HCT116 (cell line): ENCODE results near the gene CYBRD1. TPM values are rescaled to one million over a fixed set of nuclear protein-coding genes. Genes with fewer than 3 reads are reported as not detected.

Source experiments
- ATAC-seq: fragments of 200-7000 bp; cut with Tn5 transposase; 2 replicates; pipeline ENCODE4 v1.9.1; 2020; ENCODE audit warnings: mild to moderate bottlenecking, moderate library complexity
- BruUV-seq: library from RNA; stranded (reverse); fragments of 400-500 nt; replicated peaks from 2 replicates; lab custom pipeline; 2021; lab: Mats Ljungman, UMichigan
- CTCF ChIA-PET: fragments of 300-600 bp; sonication (Branson Sonifier 250); formaldehyde crosslinking; loops from one replicate; lab custom pipeline; 2021; ENCODE audit warnings: antibody characterized with exemption; lab: Charles Lee
- POLR2A ChIA-PET: fragments of 300-600, 350-600 bp; sonication (Branson Sonifier 250); formaldehyde crosslinking; loops from one replicate; lab custom pipeline; 2021; ENCODE audit warnings: antibody characterized with exemption; lab: Charles Lee
- RAD21 ChIA-PET, 2 experiments: fragments of 300-600 bp; sonication (Branson Sonifier 250); formaldehyde crosslinking; loops; one replicate each; lab custom pipeline; 2023; ENCODE audit warnings: low total read pairs in 2 of 2; ENCODE audit not compliant: uncharacterized antibody in 2 of 2, unreplicated experiment in 2 of 2, low non-redundant PET in 1 of 2; lab: Charles Lee
- DNase-seq: peaks from one replicate; pipeline ENCODE4 v3.0.0-alpha.2; 2010; ENCODE audit warnings: low read depth, low spot score
- H2AFZ ChIP-seq: fragments of 200-600 bp; shearing (Covaris generic), sonication (generic); 2 replicates; pipeline ENCODE4 v1.6.1; 2017; ENCODE audit warnings: low read depth, mixed run types, mixed read lengths, antibody characterized with exemption, low read length; ENCODE audit not compliant: poor library complexity, severe bottlenecking
- H3K27ac ChIP-seq: 2 replicates; pipeline ENCODE4 v1.5.1; 2012; ENCODE audit warnings: low read depth, low read length
- H3K27me3 ChIP-seq: fragments of 200-600 bp; sonication (generic); 2 replicates; pipeline ENCODE4 v1.6.1; 2016; ENCODE audit warnings: mixed run types, low read length, mixed read lengths; ENCODE audit not compliant: insufficient read depth
- H3K36me3 ChIP-seq, 2 experiments: fragments of 200-500 bp in 1 of 2; fragments of 200-600 bp in 1 of 2; sonication (Bioruptor generic) in 1 of 2; sonication (generic) in 1 of 2; 2 replicates each; pipeline versions ENCODE4 v1.5.1 to v1.6.1; 2014 to 2016; ENCODE audit warnings: low read length in 2 of 2, inconsistent platforms in 1 of 2, mixed read lengths in 1 of 2, mixed run types in 1 of 2; ENCODE audit not compliant: insufficient read depth in 2 of 2, control insufficient read depth in 1 of 2
- H3K4me1 ChIP-seq, 2 experiments: fragments of 200-600 bp in 1 of 2; sonication (generic) in 1 of 2; 2 replicates each; pipeline versions ENCODE4 v1.5.1 to v1.6.1; 2012 to 2017; ENCODE audit warnings: low read length in 2 of 2, inconsistent platforms in 1 of 2, mild to moderate bottlenecking in 1 of 2, mixed read lengths in 1 of 2, mixed run types in 1 of 2, moderate library complexity in 1 of 2; ENCODE audit not compliant: insufficient read depth in 2 of 2, control insufficient read depth in 1 of 2
- H3K4me2 ChIP-seq: fragments of 200-600 bp; sonication (generic); 2 replicates; pipeline ENCODE4 v1.6.1; 2017; ENCODE audit warnings: mixed run types, low read length, mixed read lengths
- H3K4me3 ChIP-seq, 2 experiments: fragments of 200-600 bp in 1 of 2; sonication (generic) in 1 of 2; replicated peaks in 1 of 2; 2 replicates each; pipeline ENCODE4 v1.5.1; 2011 to 2016; ENCODE audit warnings: low read length in 2 of 2, control low read depth in 1 of 2, low read depth in 1 of 2, mild to moderate bottlenecking in 1 of 2, mixed read lengths in 1 of 2, mixed run types in 1 of 2
- H3K79me2 ChIP-seq: fragments of 200-600 bp; sonication (generic); 2 replicates; pipeline ENCODE4 v1.6.1; 2017; ENCODE audit warnings: mild to moderate bottlenecking, mixed run types, low read length, moderate library complexity, mixed read lengths; ENCODE audit not compliant: insufficient read depth
- H3K9ac ChIP-seq: fragments of 200-600 bp; sonication (generic); 2 replicates; pipeline ENCODE4 v1.6.1; 2016; ENCODE audit warnings: low read length, mixed read lengths
- H3K9me2 ChIP-seq: fragments of 200-600 bp; sonication (generic), shearing (Covaris generic); 2 replicates; pipeline ENCODE4 v1.6.1; 2017; ENCODE audit warnings: mixed run types, mild to moderate bottlenecking, moderate library complexity; ENCODE audit not compliant: insufficient read depth
- H3K9me3 ChIP-seq, 2 experiments: fragments of 200-500 bp in 1 of 2; fragments of 200-600 bp in 1 of 2; sonication (Bioruptor generic) in 1 of 2; sonication (generic) in 1 of 2; 2 replicates each; pipeline ENCODE4 v1.6.1; 2014 to 2017; ENCODE audit warnings: low read length in 2 of 2, mixed read lengths in 2 of 2, inconsistent platforms in 1 of 2, low read depth in 1 of 2, mild to moderate bottlenecking in 1 of 2, mixed run types in 1 of 2, moderate library complexity in 1 of 2; ENCODE audit not compliant: control insufficient read depth in 1 of 2, insufficient read depth in 1 of 2
- H4K20me1 ChIP-seq: fragments of 200-600 bp; sonication (generic), shearing (Covaris generic); 2 replicates; pipeline ENCODE4 v1.6.1; 2017; ENCODE audit warnings: mixed run types, mild to moderate bottlenecking, moderate library complexity; ENCODE audit not compliant: insufficient read depth
- CBX3 ChIP-seq: IDR thresholded peaks from 2 replicates; pipeline ENCODE4 v1.6.1; 2012; ENCODE audit warnings: low read depth
- CEBPB ChIP-seq: IDR thresholded peaks from 2 replicates; pipeline ENCODE4 v1.6.1; 2012; ENCODE audit warnings: low read depth
- ELF1 ChIP-seq: IDR thresholded peaks from 2 replicates; pipeline ENCODE4 v1.6.1; 2012; ENCODE audit warnings: low read depth, borderline replicate concordance
- EZH2phosphoT487 ChIP-seq: fragments of 200-600 bp; IDR thresholded peaks from 2 replicates; pipeline ENCODE4 v1.6.1; 2018; ENCODE audit warnings: antibody characterized with exemption, borderline replicate concordance
- POLR2AphosphoS5 ChIP-seq: IDR thresholded peaks from 2 replicates; pipeline ENCODE4 v1.6.1; 2011; ENCODE audit warnings: mild to moderate bottlenecking, low read depth, low read length, moderate library complexity
- RAD21 ChIP-seq: IDR thresholded peaks from 2 replicates; pipeline ENCODE4 v1.6.1; 2012; ENCODE audit warnings: low read depth, mild to moderate bottlenecking
- SRF ChIP-seq: IDR thresholded peaks from 2 replicates; pipeline ENCODE4 v1.6.1; 2012; ENCODE audit warnings: low read depth
- TCF7L2 ChIP-seq: IDR thresholded peaks from 2 replicates; pipeline ENCODE4 v1.7.0; 2011; ENCODE audit warnings: borderline replicate concordance, inconsistent platforms; ENCODE audit not compliant: insufficient read depth, insufficient read length; ENCODE audit errors: extremely low read depth
- YY1 ChIP-seq: IDR thresholded peaks from 2 replicates; pipeline ENCODE4 v1.6.1; 2011; ENCODE audit warnings: low read length, low read depth, moderate library complexity, mild to moderate bottlenecking; ENCODE audit not compliant: insufficient replicate concordance; ENCODE audit errors: extremely low read depth
- intact Hi-C: fragments of 100-400 bp; cut with micrococcal nuclease; formaldehyde crosslinking; loops from 2 replicates; pipeline ENCODE4 v1.10.0; 2022
- total RNA-seq: library from RNA; stranded (reverse); gene quantifications from one replicate; pipeline ENCODE4 v1.2.1, GENCODE V29; 2021; ENCODE audit not compliant: unreplicated experiment
- TF ChIP-seq, protein P1 (sequence below): IDR thresholded peaks from 2 replicates; pipeline ENCODE4 v1.6.1; 2011; ENCODE audit warnings: mild to moderate bottlenecking, low read length, moderate library complexity; ENCODE audit not compliant: insufficient replicate concordance; ENCODE audit errors: extremely low read depth
- TF ChIP-seq, protein P2 (sequence below): IDR thresholded peaks from 2 replicates; pipeline ENCODE4 v1.6.1; 2012
- TF ChIP-seq, protein P3 (sequence below): IDR thresholded peaks from 2 replicates; pipeline ENCODE4 v1.6.1; 2012; ENCODE audit warnings: low read depth

The CYBRD1 gene
- total RNA-seq, 1 experiment from 2014 or later = 14.9 TPM

DNA sequence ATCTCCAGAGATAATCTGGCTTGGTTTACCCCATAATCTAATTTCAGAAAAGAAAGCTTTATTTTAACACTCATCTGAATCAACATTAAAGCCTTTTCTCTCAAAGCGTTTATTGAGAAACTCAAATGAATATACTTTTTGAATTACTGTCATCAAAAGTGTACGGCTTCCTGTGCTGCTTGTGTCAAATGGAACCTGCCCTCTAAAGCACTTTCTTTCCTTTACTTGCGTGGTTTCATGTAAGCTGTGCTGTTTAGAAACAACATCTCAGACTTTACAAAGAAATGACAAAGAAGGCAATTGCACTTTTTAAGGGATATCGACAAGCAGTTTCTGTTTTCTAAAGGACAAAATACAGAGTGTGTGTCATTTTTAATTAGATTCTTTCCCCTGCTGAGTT lies 35.1 kb downstream of the CYBRD1 start:
- ChIA-PET RAD21 (no interaction called here), POLR2A (no interaction called here)
- H3K4me2 ChIP-seq = no peak overlapping the region
- no peak overlapping the region for H3K9ac ChIP-seq
- no peaks in the 10 kb centered on the region for H3K9me3 ChIP-seq
- H4K20me1 ChIP-seq = no peaks in the 10 kb centered on the region
- H3K4me1 ChIP-seq = no peaks in the 10 kb centered on the region
- TF ChIP-seq TCF7L2 (no peak), EZH2phosphoT487 (no peak), CEBPB (no peak), POLR2AphosphoS5 (no peak), CBX3 (no peak), SRF (no peak), ELF1 (no peak), YY1 (no peak), RAD21 (no peak)
- TF ChIP-seq, protein P1, sequence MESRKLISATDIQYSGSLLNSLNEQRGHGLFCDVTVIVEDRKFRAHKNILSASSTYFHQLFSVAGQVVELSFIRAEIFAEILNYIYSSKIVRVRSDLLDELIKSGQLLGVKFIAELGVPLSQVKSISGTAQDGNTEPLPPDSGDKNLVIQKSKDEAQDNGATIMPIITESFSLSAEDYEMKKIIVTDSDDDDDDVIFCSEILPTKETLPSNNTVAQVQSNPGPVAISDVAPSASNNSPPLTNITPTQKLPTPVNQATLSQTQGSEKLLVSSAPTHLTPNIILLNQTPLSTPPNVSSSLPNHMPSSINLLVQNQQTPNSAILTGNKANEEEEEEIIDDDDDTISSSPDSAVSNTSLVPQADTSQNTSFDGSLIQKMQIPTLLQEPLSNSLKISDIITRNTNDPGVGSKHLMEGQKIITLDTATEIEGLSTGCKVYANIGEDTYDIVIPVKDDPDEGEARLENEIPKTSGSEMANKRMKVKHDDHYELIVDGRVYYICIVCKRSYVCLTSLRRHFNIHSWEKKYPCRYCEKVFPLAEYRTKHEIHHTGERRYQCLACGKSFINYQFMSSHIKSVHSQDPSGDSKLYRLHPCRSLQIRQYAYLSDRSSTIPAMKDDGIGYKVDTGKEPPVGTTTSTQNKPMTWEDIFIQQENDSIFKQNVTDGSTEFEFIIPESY = no peak
- TF ChIP-seq, protein P2, sequence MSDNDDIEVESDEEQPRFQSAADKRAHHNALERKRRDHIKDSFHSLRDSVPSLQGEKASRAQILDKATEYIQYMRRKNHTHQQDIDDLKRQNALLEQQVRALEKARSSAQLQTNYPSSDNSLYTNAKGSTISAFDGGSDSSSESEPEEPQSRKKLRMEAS = no peak
- TF ChIP-seq, protein P3, sequence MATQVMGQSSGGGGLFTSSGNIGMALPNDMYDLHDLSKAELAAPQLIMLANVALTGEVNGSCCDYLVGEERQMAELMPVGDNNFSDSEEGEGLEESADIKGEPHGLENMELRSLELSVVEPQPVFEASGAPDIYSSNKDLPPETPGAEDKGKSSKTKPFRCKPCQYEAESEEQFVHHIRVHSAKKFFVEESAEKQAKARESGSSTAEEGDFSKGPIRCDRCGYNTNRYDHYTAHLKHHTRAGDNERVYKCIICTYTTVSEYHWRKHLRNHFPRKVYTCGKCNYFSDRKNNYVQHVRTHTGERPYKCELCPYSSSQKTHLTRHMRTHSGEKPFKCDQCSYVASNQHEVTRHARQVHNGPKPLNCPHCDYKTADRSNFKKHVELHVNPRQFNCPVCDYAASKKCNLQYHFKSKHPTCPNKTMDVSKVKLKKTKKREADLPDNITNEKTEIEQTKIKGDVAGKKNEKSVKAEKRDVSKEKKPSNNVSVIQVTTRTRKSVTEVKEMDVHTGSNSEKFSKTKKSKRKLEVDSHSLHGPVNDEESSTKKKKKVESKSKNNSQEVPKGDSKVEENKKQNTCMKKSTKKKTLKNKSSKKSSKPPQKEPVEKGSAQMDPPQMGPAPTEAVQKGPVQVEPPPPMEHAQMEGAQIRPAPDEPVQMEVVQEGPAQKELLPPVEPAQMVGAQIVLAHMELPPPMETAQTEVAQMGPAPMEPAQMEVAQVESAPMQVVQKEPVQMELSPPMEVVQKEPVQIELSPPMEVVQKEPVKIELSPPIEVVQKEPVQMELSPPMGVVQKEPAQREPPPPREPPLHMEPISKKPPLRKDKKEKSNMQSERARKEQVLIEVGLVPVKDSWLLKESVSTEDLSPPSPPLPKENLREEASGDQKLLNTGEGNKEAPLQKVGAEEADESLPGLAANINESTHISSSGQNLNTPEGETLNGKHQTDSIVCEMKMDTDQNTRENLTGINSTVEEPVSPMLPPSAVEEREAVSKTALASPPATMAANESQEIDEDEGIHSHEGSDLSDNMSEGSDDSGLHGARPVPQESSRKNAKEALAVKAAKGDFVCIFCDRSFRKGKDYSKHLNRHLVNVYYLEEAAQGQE = no peak
- TF ChIP-seq, all 23 proteins: peak for 0
- H3K79me2 ChIP-seq = no peaks in the 10 kb centered on the region
- no peak overlapping the region for H3K27ac ChIP-seq
- BruUV-seq = no TSS peak
- CTCF ChIA-PET = interaction anchor here (1.0 kb wide), 1 partner anchor 17 kb away, joined by 3 read pairs; no protein-coding TSS in a partner anchor
- H2AFZ ChIP-seq = no peak overlapping the region
- intact Hi-C loops = no loop called here
- no peak overlapping the region for H3K4me3 ChIP-seq
- no peaks in the 10 kb centered on the region for H3K36me3 ChIP-seq
- H3K27me3 ChIP-seq = no peaks in the 10 kb centered on the region
- ATAC-seq (no peak), DNase-seq (no peak)
- H3K9me2 ChIP-seq = no peaks in the 10 kb centered on the region
